Spleen (tissue), 11 donors: ENCODE measurements around the gene CSTPP1. TPM values are rescaled to one million over a fixed set of nuclear protein-coding genes. Genes with fewer than 3 reads are reported as not detected.

Experiments
- DNase-seq: peaks from one replicate; pipeline ENCODE4 v3.0.0-alpha.2; 2020
- H3K27ac ChIP-seq, 8 donors: fragments of 200-600 bp; sonication (generic) in 7 of 8; 1 replicate in 4 of 8; 2 replicates in 4 of 8; pipeline versions ENCODE4 v1.5.0 to v1.8.0; 2016 to 2021; ENCODE audit warnings: inconsistent platforms in 4 of 8, mild to moderate bottlenecking in 4 of 8, moderate library complexity in 1 of 8
- H3K27me3 ChIP-seq, 7 donors: fragments of 200-600 bp; sonication (generic) in 6 of 7; replicated peaks in 1 of 7; 1 replicate in 4 of 7; 2 replicates in 3 of 7; pipeline versions ENCODE4 v1.5.0 to v1.8.0; 2016 to 2021; ENCODE audit warnings: inconsistent platforms in 3 of 7, mild to moderate bottlenecking in 1 of 7
- H3K36me3 ChIP-seq, 6 donors: fragments of 200-600 bp; sonication (generic) in 5 of 6; 1 replicate in 4 of 6; 2 replicates in 2 of 6; pipeline versions ENCODE4 v1.5.0 to v1.8.0; 2016 to 2021; ENCODE audit warnings: inconsistent platforms in 2 of 6
- H3K4me1 ChIP-seq, 6 donors: fragments of 200-600 bp; sonication (generic) in 5 of 6; 1 replicate in 3 of 6; 2 replicates in 3 of 6; pipeline versions ENCODE4 v1.5.0 to v1.8.0; 2016 to 2021; ENCODE audit warnings: inconsistent platforms in 3 of 6
- H3K4me3 ChIP-seq, 8 donors: fragments of 200-600 bp; sonication (generic) in 7 of 8; 1 replicate in 4 of 8; 2 replicates in 4 of 8; pipeline versions ENCODE4 v1.5.0 to v1.8.0; 2016 to 2021; ENCODE audit warnings: inconsistent platforms in 4 of 8, mild to moderate bottlenecking in 4 of 8, moderate library complexity in 2 of 8
- H3K9me3 ChIP-seq, 8 donors: fragments of 200-600 bp; sonication (generic) in 7 of 8; 1 replicate in 4 of 8; 2 replicates in 4 of 8; pipeline versions ENCODE4 v1.5.0 to v1.8.0; 2016 to 2021; ENCODE audit warnings: inconsistent platforms in 4 of 8
- CTCF ChIP-seq, 11 experiments: fragments of 200-600 bp in 7 of 11; fragments of 450-650 bp in 4 of 11; sonication (generic) in 4 of 11; IDR thresholded peaks in 8 of 11; conservative IDR thresholded peaks in 3 of 11; 1 replicate in 7 of 11; 2 replicates in 4 of 11; pipeline versions ENCODE4 v1.4.0 to v1.8.0; 2016 to 2021; ENCODE audit warnings: antibody characterized with exemption in 11 of 11, inconsistent platforms in 4 of 11, mild to moderate bottlenecking in 1 of 11
- POLR2A ChIP-seq, 3 donors: fragments of 450-650 bp; IDR thresholded peaks; one replicate each; pipeline ENCODE4 v1.5.1; 2017; ENCODE audit warnings: antibody characterized with exemption in 3 of 3, mild to moderate bottlenecking in 1 of 3
- POLR2AphosphoS5 ChIP-seq, 3 donors: sonication (generic); formaldehyde crosslinking; IDR thresholded peaks; one replicate each; pipeline ENCODE4 v1.5.1; 2017; ENCODE audit warnings: antibody characterized with exemption in 3 of 3
- whole genome bisulfite sequencing, 5 donors: extraction: QIAGEN DNeasy Blood & Tissue Kit in 3 of 5; methylation state at CpG; one replicate each; pipeline versions ENCODE4 v1.1.5 to v1.1.7; 2013 to 2018; 5-methylcytosine and 5-hydroxymethylcytosine counted together
- intact Hi-C: fragments of 100-400 bp; cut with DNase I; formaldehyde crosslinking; loops from one replicate; pipeline ENCODE4 v1.15.0; 2023; ENCODE audit warnings: low total_unique reads
- polyA plus RNA-seq, 3 donors: library from polyadenylated mRNA; stranded (reverse); fragments of 200-250 nt; gene quantifications; one replicate each; pipeline ENCODE4 v1.2.1, GENCODE V29; 2013
- total RNA-seq, 7 donors: library from RNA; depleted of rRNA in 3 of 7; stranded (reverse); fragments of >200 nt in 3 of 7; fragmentation: NEBNext Ultra II Directional in 4 of 7; extraction: Animal tissue kit (Norgen Biotek cat#: 25700) in 4 of 7; gene quantifications; one replicate each; pipeline versions ENCODE4 v1.1.0 to v1.2.1, GENCODE V29; 2016 to 2021
- donor health status: healthy with polysubstance abuse.
- donor health status: DM: no; HTN: no; CAD: no; lungs with moderate emphysema.
- donor health status: DM: no; HTN: no; CAD: no.
- donor health status: Bipolar disorder and iron deficiency.
- donor health status: healthy.
- donor health status: DM: no; HTN: no; CAD: no.
- donor health status: DM: yes; HTN: yes; CAD: no.

CSTPP1 gene
- total and polyA plus RNA-seq, 10 donors, result 8.6 to 23.0 (median 14.4) TPM

GRCh38 chr11:46966773-46967172 is 30.2 kb downstream of the CSTPP1 start:
- no peak overlapping the region for H3K27ac ChIP-seq
- H3K36me3 ChIP-seq, result no peaks in the 10 kb centered on the region
- no peak overlapping the region for H3K4me3 ChIP-seq
- TF ChIP-seq POLR2A (IDR thresholded peaks at IDR 0.05), result no peak
- TF ChIP-seq CTCF (IDR thresholded peaks at IDR 0.05 in 8 of 11, conservative IDR thresholded peaks at IDR 0.05 in 3 of 11), result no peak
- TF ChIP-seq POLR2AphosphoS5 (IDR thresholded peaks at IDR 0.05), result no peak
- intact Hi-C loops, result no loop called here
- H3K9me3 ChIP-seq, result no peaks in the 10 kb centered on the region
- DNase-seq, result no peak
- H3K4me1 ChIP-seq, result no peaks in the 10 kb centered on the region
- no peaks in the 10 kb centered on the region for H3K27me3 ChIP-seq
- 86 to 97% (median 88%) methylated on average over 2 of the region's 2 CpGs for WGBS, 5 donors

- H3K4me3 ChIP-seq, result no peak overlapping the region
- no peaks in the 10 kb centered on the region for H3K9me3 ChIP-seq
- WGBS, 5 donors, result 92 to 100% (median 94%) methylated on average over 2 of the region's 2 CpGs
- no peaks in the 10 kb centered on the region for H3K27me3 ChIP-seq
- H3K4me1 ChIP-seq, result no peaks in the 10 kb centered on the region
- intact Hi-C loops, result no loop called here
- no peak for DNase-seq
- no peaks in the 10 kb centered on the region for H3K36me3 ChIP-seq
- TF ChIP-seq CTCF (IDR thresholded peaks at IDR 0.05 in 8 of 11, conservative IDR thresholded peaks at IDR 0.05 in 3 of 11), result no peak
- TF ChIP-seq POLR2AphosphoS5 (IDR thresholded peaks at IDR 0.05), result no peak
- no peak for TF ChIP-seq POLR2A (IDR thresholded peaks at IDR 0.05)
- no peak overlapping the region for H3K27ac ChIP-seq
Observed at GRCh38 chr11:46967962-46968361, 31.4 kb downstream of the CSTPP1 start.

- Histone ChIP-seq H3K4me1 (no peaks in the 10 kb centered on the region), H3K27ac (no peak overlapping the region), H3K27me3 (no peaks in the 10 kb centered on the region), H3K36me3 (no peaks in the 10 kb centered on the region), H3K9me3 (no peaks in the 10 kb centered on the region), H3K4me3 (no peak overlapping the region)
- intact Hi-C loops, result no loop called here
- TF ChIP-seq POLR2AphosphoS5 (IDR thresholded peaks at IDR 0.05), result no peak
- no peak for TF ChIP-seq CTCF (IDR thresholded peaks at IDR 0.05 in 8 of 11, conservative IDR thresholded peaks at IDR 0.05 in 3 of 11)
- no peak for TF ChIP-seq POLR2A (IDR thresholded peaks at IDR 0.05)
- DNase-seq, result no peak
- WGBS, 5 donors, result 88 to 94% (median 92%) methylated on average over 2 of the region's 2 CpGs
Observed at GRCh38 chr11:46969379-46969778, 32.8 kb downstream of the CSTPP1 start.

GRCh38 chr11:46970913-46971625 is 34.5 kb downstream of the CSTPP1 start:
- no peaks in the 10 kb centered on the region for H3K4me1 ChIP-seq
- 89 to 96% (median 91%) methylated on average over 3 of the region's 3 CpGs for WGBS, 5 donors
- no peaks in the 10 kb centered on the region for H3K9me3 ChIP-seq
- H3K27me3 ChIP-seq, result no peaks in the 10 kb centered on the region
- intact Hi-C loops, result no loop called here
- no peak overlapping the region for H3K4me3 ChIP-seq
- DNase-seq, result no peak
- H3K27ac ChIP-seq, result no peak overlapping the region
- H3K36me3 ChIP-seq, result no peaks in the 10 kb centered on the region
- TF ChIP-seq POLR2AphosphoS5 (IDR thresholded peaks at IDR 0.05) (no peak), CTCF (IDR thresholded peaks at IDR 0.05 in 8 of 11, conservative IDR thresholded peaks at IDR 0.05 in 3 of 11) (no peak)
